IMR-90 (cell line): Measurements from ENCODE around the gene ARL4A. TPM values are rescaled to one million over a fixed set of nuclear protein-coding genes. Genes with fewer than 3 reads are reported as not detected.

Experiments
- ATAC-seq: fragments of 200-7000 bp; cut with Tn5 transposase; 2 replicates; pipeline ENCODE4 v1.9.1; 2020; ENCODE audit warnings: low read depth, mild to moderate bottlenecking, moderate library complexity
- BruUV-seq: library from RNA; stranded (reverse); fragments of 400-500 nt; replicated peaks from 2 replicates; lab custom pipeline; 2021; lab: Mats Ljungman, UMichigan
- CTCF ChIA-PET: fragments of 300-600 bp; formaldehyde crosslinking; extraction: SDS; loops from one replicate; lab custom pipeline; 2021; ENCODE audit warnings: antibody characterized with exemption; lab: Yijun Ruan, JAX
- POLR2A ChIA-PET: fragments of 300-600 bp; sonication (Branson Sonifier 250); formaldehyde crosslinking; loops from one replicate; lab custom pipeline; 2022; ENCODE audit warnings: antibody characterized with exemption; ENCODE audit not compliant: unreplicated experiment; lab: Charles Lee
- DNase-seq: peaks from one replicate; pipeline ENCODE4 v3.0.0; 2013
- H2AFZ ChIP-seq: replicated peaks from 2 replicates; pipeline ENCODE3; 2013; ENCODE audit warnings: low read length, mild to moderate bottlenecking; ENCODE audit not compliant: poor library complexity
- H2AK5ac ChIP-seq: 2 replicates; pipeline ENCODE4 v1.6.1; 2013; ENCODE audit warnings: low read depth, low read length, inconsistent platforms
- H2AK9ac ChIP-seq: replicated peaks from 2 replicates; pipeline ENCODE3; 2013; ENCODE audit warnings: mild to moderate bottlenecking, low read depth, low read length, moderate library complexity; ENCODE audit not compliant: poor library complexity
- H2BK120ac ChIP-seq: 2 replicates; pipeline ENCODE4 v1.6.1; 2013; ENCODE audit warnings: low read depth, low read length, inconsistent platforms
- H2BK15ac ChIP-seq: 3 replicates; pipeline ENCODE4 v1.6.1; 2013; ENCODE audit warnings: low read depth, low read length, inconsistent platforms
- H2BK20ac ChIP-seq: 2 replicates; pipeline ENCODE4 v1.6.1; 2013; ENCODE audit warnings: low read depth, mild to moderate bottlenecking, inconsistent platforms, low read length, moderate library complexity
- H2BK5ac ChIP-seq: 2 replicates; pipeline ENCODE4 v1.6.1; 2013; ENCODE audit warnings: mild to moderate bottlenecking, low read depth, low read length, inconsistent platforms; ENCODE audit not compliant: poor library complexity, severe bottlenecking
- H3K14ac ChIP-seq: replicated peaks from 2 replicates; pipeline ENCODE4 v1.6.1; 2013; ENCODE audit warnings: low read depth, low read length, inconsistent platforms
- H3K18ac ChIP-seq: 2 replicates; pipeline ENCODE4 v1.6.1; 2013; ENCODE audit warnings: low read depth, low read length, control low read depth
- H3K23ac ChIP-seq: 2 replicates; pipeline ENCODE4 v1.6.1; 2013; ENCODE audit warnings: low read depth, low read length, inconsistent platforms
- H3K27ac ChIP-seq: 2 replicates; pipeline ENCODE4 v1.5.1; 2013; ENCODE audit warnings: mild to moderate bottlenecking, control low read depth, low read length; ENCODE audit not compliant: insufficient read depth
- H3K27me3 ChIP-seq: 2 replicates; pipeline ENCODE4 v1.6.1; 2013; ENCODE audit warnings: low read length; ENCODE audit not compliant: control insufficient read depth, insufficient read depth
- H3K36me3 ChIP-seq: 2 replicates; pipeline ENCODE4 v1.6.1; 2013; ENCODE audit warnings: low read length, mixed read lengths; ENCODE audit not compliant: control insufficient read depth, insufficient read depth
- H3K4ac ChIP-seq: 2 replicates; pipeline ENCODE4 v1.6.1; 2013; ENCODE audit warnings: low read depth, low read length, inconsistent platforms
- H3K4me1 ChIP-seq: 2 replicates; pipeline ENCODE4 v1.6.1; 2013; ENCODE audit warnings: low read length, mixed read lengths; ENCODE audit not compliant: control insufficient read depth, insufficient read depth
- H3K4me2 ChIP-seq: 2 replicates; pipeline ENCODE4 v1.6.1; 2013; ENCODE audit warnings: low read depth, mild to moderate bottlenecking, control low read depth, low read length, moderate library complexity
- H3K4me3 ChIP-seq: 2 replicates; pipeline ENCODE4 v1.5.1; 2013; ENCODE audit warnings: low read depth, mild to moderate bottlenecking, control low read depth, low read length, moderate library complexity; ENCODE audit not compliant: insufficient read depth
- H3K56ac ChIP-seq: 2 replicates; pipeline ENCODE4 v1.6.1; 2013; ENCODE audit warnings: low read length, inconsistent platforms; ENCODE audit not compliant: insufficient read depth; ENCODE audit errors: extremely low read depth
- H3K79me1 ChIP-seq, 2 experiments: 2 replicates each; pipeline ENCODE4 v1.6.1; 2013; ENCODE audit warnings: low read length in 2 of 2, inconsistent platforms in 1 of 2, low read depth in 1 of 2
- H3K9ac ChIP-seq: 2 replicates; pipeline ENCODE4 v1.6.1; 2013; ENCODE audit warnings: low read depth, low read length, control low read depth
- H3K9me1 ChIP-seq: 2 replicates; pipeline ENCODE4 v1.6.1; 2013; ENCODE audit warnings: low read length, inconsistent platforms; ENCODE audit not compliant: insufficient read depth
- H3K9me3 ChIP-seq: 2 replicates; pipeline ENCODE4 v1.6.1; 2013; ENCODE audit warnings: low read length; ENCODE audit not compliant: control insufficient read depth, insufficient read depth
- H4K20me1 ChIP-seq: 2 replicates; pipeline ENCODE4 v1.6.1; 2013; ENCODE audit warnings: low read length, inconsistent platforms; ENCODE audit not compliant: insufficient read depth
- H4K5ac ChIP-seq: 2 replicates; pipeline ENCODE4 v1.6.1; 2013; ENCODE audit warnings: mild to moderate bottlenecking, low read depth, low read length, control low read depth
- H4K8ac ChIP-seq, 2 experiments: 2 replicates each; pipeline ENCODE4 v1.6.1; 2013; ENCODE audit warnings: low read depth in 2 of 2, low read length in 2 of 2, control low read depth in 1 of 2, inconsistent platforms in 1 of 2
- H4K91ac ChIP-seq: 2 replicates; pipeline ENCODE4 v1.6.1; 2013; ENCODE audit warnings: low read depth, low read length, inconsistent platforms; ENCODE audit not compliant: insufficient read depth
- CTCF ChIP-seq: conservative IDR thresholded peaks from 2 replicates; pipeline ENCODE4 v1.5.1; 2012; ENCODE audit warnings: mild to moderate bottlenecking, low read depth, low read length, improper control_type of control experiment
- MAFK ChIP-seq: IDR thresholded peaks from 2 replicates; pipeline ENCODE4 v1.6.1; 2012; ENCODE audit warnings: low read depth, low read length, improper control_type of control experiment
- POLR2A ChIP-seq: IDR thresholded peaks from 2 replicates; pipeline ENCODE4 v1.6.1; 2012; ENCODE audit warnings: mild to moderate bottlenecking, low read depth, low read length
- WGBS, 2 experiments: methylation state at CpG; one replicate each; pipeline versions ENCODE4 v1.1.5 to v1.1.7; 2013; ENCODE audit warnings: missing lambda C conversion rate in 2 of 2; ENCODE audit not compliant: insufficient read length in 1 of 2; ENCODE audit errors: extremely low coverage in 2 of 2; 5-methylcytosine and 5-hydroxymethylcytosine counted together
- dilution Hi-C: fragments of 300-500 bp; cut with HindIII; formaldehyde crosslinking; loops from one replicate; pipeline ENCODE4 v1.14.3; 2018; ENCODE audit warnings: low sequenced_read_pairs; ENCODE audit not compliant: unreplicated experiment
- in situ Hi-C: fragments of 300-500 bp; cut with MboI; formaldehyde crosslinking; loops from 3 replicates; pipeline ENCODE4 v1.14.3; 2019; ENCODE audit warnings: low sequenced_read_pairs, inconsistent platforms, mixed read lengths
- intact Hi-C: fragments of 100-400 bp; cut with micrococcal nuclease; formaldehyde crosslinking; loops from 2 replicates; pipeline ENCODE4 v1.10.0; 2022
- polyA plus RNA-seq, 3 experiments: library from polyadenylated mRNA; depleted of rRNA; stranded (reverse); fragments of >200 nt; gene quantifications; 2 replicates each; pipeline ENCODE4 v1.2.3, GENCODE V29; 2012; ENCODE audit warnings: low replicate concordance in 1 of 3
- total RNA-seq: library from RNA; depleted of rRNA; stranded (reverse); fragments of >200 nt; gene quantifications from 2 replicates; pipeline ENCODE4 v1.2.3, GENCODE V29; 2012

ARL4A gene
- total and polyA plus RNA-seq, 2 of the 4 experiments (the other 2 are of a cell fraction) = 13.7 to 22.4 TPM

GRCh38 chr7:12648704-12649261 lies 38.6 kb upstream of the ARL4A start:
- dilution Hi-C loops (no loop called here), intact Hi-C loops (no loop called here), in situ Hi-C loops (no loop called here)
- Histone ChIP-seq H3K9me1 (no peaks in the 10 kb centered on the region), H3K4me1 (peaks cover 2% of the 10 kb centered on the region; the same call in 1 of the 2 replicates), H3K79me1 (no peaks in the 10 kb centered on the region), H3K9ac (no peak overlapping the region), H3K4ac (no peak overlapping the region; the same call in 1 of the 2 replicates), H3K36me3 (no peaks in the 10 kb centered on the region), H3K27ac (no peak overlapping the region), H4K5ac (no peak overlapping the region), H2AK5ac (no peak overlapping the region), H3K4me3 (no peak overlapping the region), H3K23ac (no peak overlapping the region), H3K27me3 (no peaks in the 10 kb centered on the region), H3K9me3 (peaks cover 3% of the 10 kb centered on the region; the same call in 1 of the 2 replicates), H4K8ac (no peak overlapping the region; a peak in 1 of 4 replicates), H3K4me2 (no peak overlapping the region), H3K14ac (no peak overlapping the region), H2AFZ (no peak overlapping the region), H2BK120ac (peak overlapping the region; percentile 52), H4K91ac (peak overlapping the region; percentile 28; the same call in 1 of the 2 replicates), H2BK5ac (no peak overlapping the region), H2BK15ac (no peak overlapping the region), H2AK9ac (no peak overlapping the region), H4K20me1 (no peaks in the 10 kb centered on the region), H3K18ac (no peak overlapping the region), H3K56ac (0 out of 2 replicates have a peak overlapping the region, but pooled peaks have one; percentile 11), H2BK20ac (peak overlapping the region; percentile 76)
- BruUV-seq = no TSS peak
- ATAC-seq (no peak), DNase-seq (no peak)
- TF ChIP-seq CTCF = no peak
- TF ChIP-seq POLR2A = no peak
- 0 out of 2 replicates have a peak, but pooled peaks have one; percentile 14 for TF ChIP-seq MAFK
- no CpG with 5 or more reads among the region's 4 CpGs for WGBS, 2 experiments
- CTCF ChIA-PET = no interaction called here
- POLR2A ChIA-PET = no interaction called here
